ENCODE measurements around the gene TBC1D30. TPM values are rescaled to one million over a fixed set of nuclear protein-coding genes. Genes with fewer than 3 reads are reported as not detected.
A peak's percentile ranks its signal among the peaks of the same experiment; 100 is the strongest.

TBC1D30 gene
- total RNA-seq, 1 experiment from 2014 or later, result 8.6 TPM

DNA sequence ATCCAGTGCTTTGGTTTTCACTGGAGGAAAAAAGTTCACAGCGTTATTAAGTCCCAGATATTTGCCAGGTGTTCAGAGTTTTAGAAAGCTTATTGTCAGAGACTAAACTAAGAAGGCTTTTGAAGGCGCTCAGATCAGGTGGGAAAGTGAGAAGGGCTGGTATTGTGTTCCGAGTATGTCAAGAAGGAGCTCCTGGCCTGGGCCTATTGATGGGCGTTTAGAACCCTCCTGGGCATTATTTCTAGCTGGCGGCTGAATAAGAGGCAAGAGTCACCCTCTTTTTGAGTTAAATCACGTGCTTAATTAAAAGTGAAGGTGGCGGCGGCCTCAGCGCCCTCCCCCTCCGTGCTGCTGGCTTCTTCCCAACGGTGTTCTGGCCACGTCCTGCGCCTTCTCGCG, 44.3 kb upstream of the TBC1D30 start:
- H3K9me2 ChIP-seq (ENCODE audit: insufficient read depth), result no peaks in the 10 kb centered on the region
- H3K27me3 ChIP-seq (ENCODE audit: insufficient read depth, low read depth), result no peaks in the 10 kb centered on the region
- peaks cover 34% of the 10 kb centered on the region for H3K79me2 ChIP-seq (ENCODE audit: low read depth)
- H3K27ac ChIP-seq, result peak overlapping the region; percentile 81
- no peaks in the 10 kb centered on the region for H4K20me1 ChIP-seq (ENCODE audit: insufficient read depth)
- peaks cover 28% of the 10 kb centered on the region for H3K4me1 ChIP-seq (replicated peaks; ENCODE audit: insufficient read depth)
- CTCF ChIA-PET, result interaction anchor here (0.6 kb wide), 1 partner anchor 18 kb away, joined by 9 read pairs; no protein-coding TSS in a partner anchor
- no peaks in the 10 kb centered on the region for H3K36me3 ChIP-seq (ENCODE audit: low read depth)
- no TSS peak for BruUV-seq (replicated peaks)
- H3F3A ChIP-seq (ENCODE audit: insufficient read depth, low read depth), result peaks cover 23% of the 10 kb centered on the region
- no peak for DNase-seq
- H3K9me3 ChIP-seq (ENCODE audit: insufficient read depth, low read depth), result no peaks in the 10 kb centered on the region
- H3K4me3 ChIP-seq, result peak overlapping the region; percentile 77
- TF ChIP-seq, protein P1, sequence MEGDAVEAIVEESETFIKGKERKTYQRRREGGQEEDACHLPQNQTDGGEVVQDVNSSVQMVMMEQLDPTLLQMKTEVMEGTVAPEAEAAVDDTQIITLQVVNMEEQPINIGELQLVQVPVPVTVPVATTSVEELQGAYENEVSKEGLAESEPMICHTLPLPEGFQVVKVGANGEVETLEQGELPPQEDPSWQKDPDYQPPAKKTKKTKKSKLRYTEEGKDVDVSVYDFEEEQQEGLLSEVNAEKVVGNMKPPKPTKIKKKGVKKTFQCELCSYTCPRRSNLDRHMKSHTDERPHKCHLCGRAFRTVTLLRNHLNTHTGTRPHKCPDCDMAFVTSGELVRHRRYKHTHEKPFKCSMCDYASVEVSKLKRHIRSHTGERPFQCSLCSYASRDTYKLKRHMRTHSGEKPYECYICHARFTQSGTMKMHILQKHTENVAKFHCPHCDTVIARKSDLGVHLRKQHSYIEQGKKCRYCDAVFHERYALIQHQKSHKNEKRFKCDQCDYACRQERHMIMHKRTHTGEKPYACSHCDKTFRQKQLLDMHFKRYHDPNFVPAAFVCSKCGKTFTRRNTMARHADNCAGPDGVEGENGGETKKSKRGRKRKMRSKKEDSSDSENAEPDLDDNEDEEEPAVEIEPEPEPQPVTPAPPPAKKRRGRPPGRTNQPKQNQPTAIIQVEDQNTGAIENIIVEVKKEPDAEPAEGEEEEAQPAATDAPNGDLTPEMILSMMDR (conservative IDR thresholded peaks at IDR 0.05), result peak; percentile 38; the same call in 1 of the 2 replicates
- TF ChIP-seq EZH2 (IDR thresholded peaks at IDR 0.05; ENCODE audit: low read depth), result no peak
- intact Hi-C loops (cut with micrococcal nuclease; ENCODE audit: unreplicated experiment), result no loop called here
- peak overlapping the region; percentile 99 for H3K4me2 ChIP-seq
- POLR2A ChIA-PET (ENCODE audit: unreplicated experiment), result interaction anchor here (0.7 kb wide), 1 partner anchor 112 kb away, joined by 3 read pairs; no protein-coding TSS in a partner anchor
- peak overlapping the region; percentile 90 for H2AFZ ChIP-seq

DNA sequence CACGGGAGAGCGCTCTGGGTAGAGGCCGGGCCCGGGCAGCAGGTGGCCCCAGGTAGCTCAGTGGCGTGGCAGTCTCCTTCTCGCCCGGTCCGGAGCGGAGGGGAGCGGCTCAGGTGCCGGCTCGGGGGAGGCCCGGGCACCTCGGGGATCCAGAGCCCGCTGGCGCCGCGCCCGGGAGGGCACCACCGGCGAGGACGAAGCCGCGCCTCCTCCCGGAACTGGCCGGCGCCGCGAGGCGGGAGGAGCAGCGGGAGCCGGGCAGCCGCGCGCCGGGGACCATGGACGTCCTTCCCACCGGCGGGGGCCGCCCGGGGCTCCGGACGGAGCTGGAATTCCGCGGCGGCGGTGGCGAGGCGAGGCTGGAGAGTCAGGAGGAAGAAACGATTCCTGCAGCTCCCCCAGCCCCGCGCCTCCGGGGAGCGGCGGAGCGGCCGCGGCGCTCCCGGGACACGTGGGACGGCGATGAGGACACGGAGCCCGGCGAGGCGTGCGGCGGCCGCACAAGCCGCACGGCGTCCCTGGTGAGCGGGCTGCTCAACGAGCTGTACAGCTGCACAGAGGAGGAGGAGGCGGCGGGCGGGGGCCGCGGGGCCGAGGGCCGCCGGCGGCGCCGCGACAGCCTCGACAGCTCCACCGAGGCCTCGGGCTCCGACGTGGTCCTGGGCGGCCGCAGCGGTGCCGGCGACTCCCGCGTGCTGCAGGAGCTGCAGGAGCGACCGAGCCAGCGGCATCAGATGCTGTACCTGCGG, 43.7 kb upstream of the TBC1D30 start:
- Histone ChIP-seq H3K36me3 (ENCODE audit: low read depth) (no peaks in the 10 kb centered on the region), H3K27ac (peak overlapping the region; percentile 81), H3K9me3 (ENCODE audit: insufficient read depth, low read depth) (no peaks in the 10 kb centered on the region), H3K9me2 (ENCODE audit: insufficient read depth) (no peaks in the 10 kb centered on the region), H3K27me3 (ENCODE audit: insufficient read depth, low read depth) (no peaks in the 10 kb centered on the region), H3K79me2 (ENCODE audit: low read depth) (peaks cover 34% of the 10 kb centered on the region), H3F3A (ENCODE audit: insufficient read depth, low read depth) (peaks cover 23% of the 10 kb centered on the region), H3K4me2 (peak overlapping the region; percentile 99), H2AFZ (peak overlapping the region; percentile 90), H4K20me1 (ENCODE audit: insufficient read depth) (no peaks in the 10 kb centered on the region), H3K4me1 (replicated peaks; ENCODE audit: insufficient read depth) (peaks cover 28% of the 10 kb centered on the region), H3K4me3 (peak overlapping the region; percentile 77)
- BruUV-seq (replicated peaks), result no TSS peak
- TF ChIP-seq EZH2 (IDR thresholded peaks at IDR 0.05; ENCODE audit: low read depth), result no peak
- TF ChIP-seq, protein P1 (conservative IDR thresholded peaks at IDR 0.05), result no peak
- ChIA-PET POLR2A (ENCODE audit: unreplicated experiment) (interaction anchor here (0.6 to 0.7 kb wide), 2 partner anchors 111 to 219 kb away, joined by 3 to 14 read pairs; no protein-coding TSS in a partner anchor), CTCF (interaction anchor here (0.6 kb wide), 1 partner anchor 18 kb away, joined by 9 read pairs; no protein-coding TSS in a partner anchor)
- intact Hi-C loops (cut with micrococcal nuclease; ENCODE audit: unreplicated experiment), result no loop called here
- peak; percentile 66 to 69 for DNase-seq

DNA sequence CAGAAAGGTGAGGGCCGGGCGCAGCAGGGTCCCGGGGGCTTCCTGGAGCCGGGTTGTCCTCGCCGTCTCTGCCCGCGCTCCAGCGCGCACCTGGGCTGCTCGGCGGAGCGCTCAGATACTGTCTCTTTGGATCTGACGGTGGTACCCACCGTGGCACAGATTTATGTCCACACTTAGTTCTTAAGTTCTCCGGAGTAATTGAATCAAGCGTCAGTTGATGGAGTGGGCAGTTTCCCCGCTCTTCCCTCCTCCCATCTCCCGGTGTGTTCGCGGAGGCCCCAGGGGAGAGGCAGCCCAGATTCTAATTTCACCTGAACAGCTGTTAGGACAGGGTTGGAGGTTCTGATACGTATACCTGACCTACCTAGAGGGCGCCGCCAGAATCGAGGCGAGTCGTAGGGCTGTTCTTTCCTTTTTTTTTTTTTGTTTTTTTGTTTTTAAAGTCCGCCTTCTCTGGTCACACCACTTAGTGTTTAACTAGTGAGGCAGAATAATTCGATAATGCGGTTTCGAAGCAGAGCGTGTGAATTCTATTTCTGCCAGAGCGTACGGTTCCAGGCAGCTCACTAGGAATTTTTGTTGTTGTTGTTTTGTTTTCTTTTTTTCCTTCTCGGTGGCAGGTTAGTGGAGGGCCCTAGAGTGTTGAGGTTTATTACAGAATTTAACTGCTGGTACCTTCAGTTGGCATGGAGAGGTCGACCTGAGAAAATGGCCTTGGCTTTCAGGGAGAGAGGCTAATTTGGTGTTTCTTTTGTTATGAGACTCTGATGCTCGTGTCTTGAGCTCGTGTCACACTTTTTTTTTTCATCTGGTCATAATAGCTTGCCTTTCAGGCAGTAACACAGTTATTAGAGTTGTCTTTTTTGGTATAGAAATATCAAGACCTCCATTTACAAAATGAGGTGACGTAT, 42.9 kb upstream of the TBC1D30 start:
- Histone ChIP-seq H4K20me1 (ENCODE audit: insufficient read depth) (no peaks in the 10 kb centered on the region), H3K4me1 (replicated peaks; ENCODE audit: insufficient read depth) (peaks cover 28% of the 10 kb centered on the region), H3K36me3 (ENCODE audit: low read depth) (no peaks in the 10 kb centered on the region), H3K4me2 (peak overlapping the region; percentile 99), H3F3A (ENCODE audit: insufficient read depth, low read depth) (peaks cover 23% of the 10 kb centered on the region), H3K9me3 (ENCODE audit: insufficient read depth, low read depth) (no peaks in the 10 kb centered on the region), H3K79me2 (ENCODE audit: low read depth) (peaks cover 34% of the 10 kb centered on the region), H3K4me3 (peak overlapping the region; percentile 77), H3K27ac (peak overlapping the region; percentile 81), H3K27me3 (ENCODE audit: insufficient read depth, low read depth) (no peaks in the 10 kb centered on the region), H2AFZ (peak overlapping the region; percentile 90), H3K9me2 (ENCODE audit: insufficient read depth) (no peaks in the 10 kb centered on the region)
- TF ChIP-seq EZH2 (IDR thresholded peaks at IDR 0.05; ENCODE audit: low read depth), result no peak
- TF ChIP-seq, protein P1 (conservative IDR thresholded peaks at IDR 0.05), result peak; percentile 26; the same call in 1 of the 2 replicates
- ChIA-PET CTCF (interaction anchor here (0.5 kb wide), 1 partner anchor 1679 kb away, joined by 4 read pairs; no protein-coding TSS in a partner anchor), POLR2A (ENCODE audit: unreplicated experiment) (interaction anchor here (0.6 kb wide), 2 partner anchors 220 to 1217 kb away, joined by 3 to 14 read pairs; no protein-coding TSS in a partner anchor)
- intact Hi-C loops (cut with micrococcal nuclease; ENCODE audit: unreplicated experiment), result no loop called here
- DNase-seq, result peak; percentile 45 to 68
- no TSS peak for BruUV-seq (replicated peaks)

Measured in PC-9 (cell line).